HepG2 (cell line): ENCODE results near the gene VCAN. TPM values are rescaled to one million over a fixed set of nuclear protein-coding genes. Genes with fewer than 3 reads are reported as not detected.

Experiments
- GPN1 ChIP-seq: sonication (generic); formaldehyde crosslinking; IDR thresholded peaks from 2 replicates; pipeline ENCODE4 v1.5.1; 2020; ENCODE audit warnings: missing genetic modification reagents, borderline replicate concordance
- HNF4A ChIP-seq: sonication (generic); formaldehyde crosslinking; IDR thresholded peaks from 2 replicates; pipeline ENCODE4 v1.4.0; 2020; ENCODE audit warnings: missing genetic modification reagents
- KLF15 ChIP-seq: sonication (generic); formaldehyde crosslinking; IDR thresholded peaks from 2 replicates; pipeline ENCODE4 v1.8.1; 2023; ENCODE audit warnings: borderline replicate concordance, mild to moderate bottlenecking, inconsistent platforms, missing genetic modification reagents, mixed read lengths
- MTA1 ChIP-seq: sonication (generic); formaldehyde crosslinking; IDR thresholded peaks from 2 replicates; pipeline ENCODE4 v1.4.0; 2020; ENCODE audit warnings: missing genetic modification reagents, mild to moderate bottlenecking, borderline replicate concordance
- NFKBIZ ChIP-seq: IDR thresholded peaks from 2 replicates; pipeline ENCODE4 v1.6.1; 2018; ENCODE audit warnings: missing genetic modification reagents, missing compliant biosample characterization
- NFYC ChIP-seq: IDR thresholded peaks from 2 replicates; pipeline ENCODE4 v1.6.1; 2016; ENCODE audit warnings: missing genetic modification reagents, missing compliant biosample characterization
- SRY ChIP-seq: sonication (generic); formaldehyde crosslinking; IDR thresholded peaks from 2 replicates; pipeline ENCODE4 v1.8.0; 2022; ENCODE audit warnings: mild to moderate bottlenecking, missing genetic modification reagents
- ZNF382 ChIP-seq: sonication (generic); formaldehyde crosslinking; IDR thresholded peaks from 2 replicates; pipeline ENCODE4 v1.5.0; 2020; ENCODE audit warnings: missing genetic modification reagents, mild to moderate bottlenecking, borderline replicate concordance
- ZNF468 ChIP-seq: sonication (generic); formaldehyde crosslinking; IDR thresholded peaks from 2 replicates; pipeline ENCODE4 v1.8.0; 2022; ENCODE audit warnings: mild to moderate bottlenecking, moderate library complexity, missing genetic modification reagents
- polyA plus RNA-seq, 8 experiments: library from polyadenylated mRNA; depleted of rRNA in 3 of 8; stranded (reverse) in 7 of 8; unstranded in 1 of 8; fragments of >200 nt; fragmentation: Illumina TruSeq in 4 of 8; extraction: Trizol in 4 of 8; gene quantifications; 2 replicates each; pipeline versions ENCODE4 v1.2.1 to v1.2.3, GENCODE V29; 2011 to 2016; ENCODE audit warnings: low read depth in 4 of 8, missing spikeins in 1 of 8, mixed read lengths in 1 of 8; ENCODE audit not compliant: insufficient read depth in 1 of 8
- total RNA-seq, 5 experiments: library from RNA; depleted of rRNA; stranded (reverse); fragments of >200 nt; fragmentation: Illumina TruSeq; extraction: Trizol; gene quantifications; 2 replicates each; pipeline ENCODE4 v1.2.3, GENCODE V29; 2016; ENCODE audit warnings: low read depth in 1 of 5
- TF ChIP-seq, protein P1 (sequence below): sonication (generic); formaldehyde crosslinking; IDR thresholded peaks from 2 replicates; pipeline ENCODE4 v1.5.1; 2020; ENCODE audit warnings: mild to moderate bottlenecking, moderate library complexity, missing genetic modification reagents
- TF ChIP-seq, protein P2 (sequence below): sonication (generic); formaldehyde crosslinking; IDR thresholded peaks from 2 replicates; pipeline ENCODE4 v1.8.1; 2023; ENCODE audit warnings: missing genetic modification reagents, mild to moderate bottlenecking, borderline replicate concordance
- TF ChIP-seq, protein P3 (sequence below): sonication (generic); formaldehyde crosslinking; IDR thresholded peaks from 2 replicates; pipeline ENCODE4 v1.8.0; 2022; ENCODE audit warnings: missing genetic modification reagents, mild to moderate bottlenecking, borderline replicate concordance
- TF ChIP-seq, protein P4 (sequence below): sonication (generic); formaldehyde crosslinking; IDR thresholded peaks from 2 replicates; pipeline ENCODE4 v1.9.0; 2021; ENCODE audit warnings: missing genetic modification reagents, borderline replicate concordance
- TF ChIP-seq, protein P5 (sequence below): fragments of 450-650 bp; IDR thresholded peaks from 2 replicates; pipeline ENCODE4 v1.6.1; 2017
- TF ChIP-seq, protein P6 (sequence below): sonication (generic); formaldehyde crosslinking; IDR thresholded peaks from 2 replicates; pipeline ENCODE4 v1.8.1; 2023; ENCODE audit warnings: mild to moderate bottlenecking, missing genetic modification reagents

The VCAN gene
- total and polyA plus RNA-seq, 2 of the 13 experiments (the other 11 are each of a cell fraction or from before 2014, with no cell fraction given): 1.2 to 3.5 TPM

DNA sequence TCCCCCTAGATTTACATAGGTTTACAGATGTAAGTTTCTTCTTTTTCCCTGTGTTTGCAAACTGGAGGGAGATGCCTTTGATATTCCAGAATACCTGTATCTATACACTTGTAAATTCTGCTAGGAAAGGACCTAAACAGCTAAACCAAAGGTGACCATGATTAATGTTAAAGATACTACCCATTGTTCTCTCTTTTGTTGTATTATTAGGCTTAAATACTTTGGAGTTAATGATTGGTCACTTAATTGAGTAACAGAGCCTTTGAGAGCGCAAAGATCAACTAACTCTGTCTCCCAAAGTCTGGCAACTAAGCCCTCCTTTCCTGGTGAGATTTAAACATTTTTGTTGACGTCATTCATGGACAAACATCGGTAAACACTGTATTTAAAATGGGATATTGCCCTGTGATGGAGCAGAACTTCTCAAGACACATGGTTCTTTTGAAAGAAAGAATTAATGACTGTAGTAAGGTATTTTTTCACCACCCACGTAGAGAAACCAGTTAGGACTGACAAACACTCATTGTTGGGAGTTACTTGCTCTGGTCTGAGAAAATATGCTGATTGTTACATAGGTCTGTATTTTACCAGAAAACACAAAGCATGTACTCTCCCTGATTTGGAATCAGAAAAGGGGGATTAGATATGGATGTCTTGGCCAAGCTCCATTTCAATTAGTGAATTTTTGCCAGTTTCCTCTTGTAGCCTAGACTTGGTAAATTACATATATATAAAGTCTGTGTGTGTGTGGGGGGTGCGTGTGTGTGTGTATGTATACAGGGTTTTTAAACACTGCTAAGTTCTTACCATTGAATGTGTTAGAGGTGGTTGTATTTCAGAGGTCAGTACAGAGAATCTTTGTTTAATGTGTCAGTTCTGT, 4.6 kb downstream of the VCAN start (continued):
- TF ChIP-seq GPN1 (CRISPR knock-in tag): no peak
- TF ChIP-seq HNF4A (CRISPR knock-in tag): peak; percentile 80
- TF ChIP-seq ZNF468: no peak
- TF ChIP-seq, protein P1, sequence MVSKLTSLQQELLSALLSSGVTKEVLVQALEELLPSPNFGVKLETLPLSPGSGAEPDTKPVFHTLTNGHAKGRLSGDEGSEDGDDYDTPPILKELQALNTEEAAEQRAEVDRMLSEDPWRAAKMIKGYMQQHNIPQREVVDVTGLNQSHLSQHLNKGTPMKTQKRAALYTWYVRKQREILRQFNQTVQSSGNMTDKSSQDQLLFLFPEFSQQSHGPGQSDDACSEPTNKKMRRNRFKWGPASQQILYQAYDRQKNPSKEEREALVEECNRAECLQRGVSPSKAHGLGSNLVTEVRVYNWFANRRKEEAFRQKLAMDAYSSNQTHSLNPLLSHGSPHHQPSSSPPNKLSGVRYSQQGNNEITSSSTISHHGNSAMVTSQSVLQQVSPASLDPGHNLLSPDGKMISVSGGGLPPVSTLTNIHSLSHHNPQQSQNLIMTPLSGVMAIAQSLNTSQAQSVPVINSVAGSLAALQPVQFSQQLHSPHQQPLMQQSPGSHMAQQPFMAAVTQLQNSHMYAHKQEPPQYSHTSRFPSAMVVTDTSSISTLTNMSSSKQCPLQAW: peak; percentile 31; the same call in 1 of the 2 replicates
- TF ChIP-seq, protein P2, sequence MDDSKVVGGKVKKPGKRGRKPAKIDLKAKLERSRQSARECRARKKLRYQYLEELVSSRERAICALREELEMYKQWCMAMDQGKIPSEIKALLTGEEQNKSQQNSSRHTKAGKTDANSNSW (CRISPR knock-in tag): no peak
- TF ChIP-seq SRY (CRISPR knock-in tag): no peak
- TF ChIP-seq NFKBIZ (CRISPR knock-in tag): no peak
- TF ChIP-seq, protein P3, sequence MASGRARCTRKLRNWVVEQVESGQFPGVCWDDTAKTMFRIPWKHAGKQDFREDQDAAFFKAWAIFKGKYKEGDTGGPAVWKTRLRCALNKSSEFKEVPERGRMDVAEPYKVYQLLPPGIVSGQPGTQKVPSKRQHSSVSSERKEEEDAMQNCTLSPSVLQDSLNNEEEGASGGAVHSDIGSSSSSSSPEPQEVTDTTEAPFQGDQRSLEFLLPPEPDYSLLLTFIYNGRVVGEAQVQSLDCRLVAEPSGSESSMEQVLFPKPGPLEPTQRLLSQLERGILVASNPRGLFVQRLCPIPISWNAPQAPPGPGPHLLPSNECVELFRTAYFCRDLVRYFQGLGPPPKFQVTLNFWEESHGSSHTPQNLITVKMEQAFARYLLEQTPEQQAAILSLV (CRISPR knock-in tag): no peak
- no peak for TF ChIP-seq NFYC (CRISPR knock-in tag)
- TF ChIP-seq, protein P4, sequence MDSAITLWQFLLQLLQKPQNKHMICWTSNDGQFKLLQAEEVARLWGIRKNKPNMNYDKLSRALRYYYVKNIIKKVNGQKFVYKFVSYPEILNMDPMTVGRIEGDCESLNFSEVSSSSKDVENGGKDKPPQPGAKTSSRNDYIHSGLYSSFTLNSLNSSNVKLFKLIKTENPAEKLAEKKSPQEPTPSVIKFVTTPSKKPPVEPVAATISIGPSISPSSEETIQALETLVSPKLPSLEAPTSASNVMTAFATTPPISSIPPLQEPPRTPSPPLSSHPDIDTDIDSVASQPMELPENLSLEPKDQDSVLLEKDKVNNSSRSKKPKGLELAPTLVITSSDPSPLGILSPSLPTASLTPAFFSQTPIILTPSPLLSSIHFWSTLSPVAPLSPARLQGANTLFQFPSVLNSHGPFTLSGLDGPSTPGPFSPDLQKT (CRISPR knock-in tag): no peak
- TF ChIP-seq KLF15 (CRISPR knock-in tag): no peak
- no peak for TF ChIP-seq MTA1 (CRISPR knock-in tag)
- TF ChIP-seq, protein P5, sequence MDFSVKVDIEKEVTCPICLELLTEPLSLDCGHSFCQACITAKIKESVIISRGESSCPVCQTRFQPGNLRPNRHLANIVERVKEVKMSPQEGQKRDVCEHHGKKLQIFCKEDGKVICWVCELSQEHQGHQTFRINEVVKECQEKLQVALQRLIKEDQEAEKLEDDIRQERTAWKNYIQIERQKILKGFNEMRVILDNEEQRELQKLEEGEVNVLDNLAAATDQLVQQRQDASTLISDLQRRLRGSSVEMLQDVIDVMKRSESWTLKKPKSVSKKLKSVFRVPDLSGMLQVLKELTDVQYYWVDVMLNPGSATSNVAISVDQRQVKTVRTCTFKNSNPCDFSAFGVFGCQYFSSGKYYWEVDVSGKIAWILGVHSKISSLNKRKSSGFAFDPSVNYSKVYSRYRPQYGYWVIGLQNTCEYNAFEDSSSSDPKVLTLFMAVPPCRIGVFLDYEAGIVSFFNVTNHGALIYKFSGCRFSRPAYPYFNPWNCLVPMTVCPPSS: no peak
- TF ChIP-seq ZNF382 (CRISPR knock-in tag): no peak
- TF ChIP-seq, protein P6, sequence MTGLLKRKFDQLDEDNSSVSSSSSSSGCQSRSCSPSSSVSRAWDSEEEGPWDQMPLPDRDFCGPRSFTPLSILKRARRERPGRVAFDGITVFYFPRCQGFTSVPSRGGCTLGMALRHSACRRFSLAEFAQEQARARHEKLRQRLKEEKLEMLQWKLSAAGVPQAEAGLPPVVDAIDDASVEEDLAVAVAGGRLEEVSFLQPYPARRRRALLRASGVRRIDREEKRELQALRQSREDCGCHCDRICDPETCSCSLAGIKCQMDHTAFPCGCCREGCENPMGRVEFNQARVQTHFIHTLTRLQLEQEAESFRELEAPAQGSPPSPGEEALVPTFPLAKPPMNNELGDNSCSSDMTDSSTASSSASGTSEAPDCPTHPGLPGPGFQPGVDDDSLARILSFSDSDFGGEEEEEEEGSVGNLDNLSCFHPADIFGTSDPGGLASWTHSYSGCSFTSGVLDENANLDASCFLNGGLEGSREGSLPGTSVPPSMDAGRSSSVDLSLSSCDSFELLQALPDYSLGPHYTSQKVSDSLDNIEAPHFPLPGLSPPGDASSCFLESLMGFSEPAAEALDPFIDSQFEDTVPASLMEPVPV (CRISPR knock-in tag): no peak
